H9 (cell line): ENCODE data around the gene SCNN1B. TPM values are rescaled to one million over a fixed set of nuclear protein-coding genes. Genes with fewer than 3 reads are reported as not detected.

Experiments used
- DNase-seq: peaks from one replicate; pipeline ENCODE4 v3.0.0-alpha.2; 2017
- H2AFZ ChIP-seq: one replicate; pipeline ENCODE4 v1.6.1; 2013; ENCODE audit warnings: mild to moderate bottlenecking, low read length, control low read depth, moderate library complexity
- H2AK5ac ChIP-seq: 2 replicates; pipeline ENCODE4 v1.6.1; 2013; ENCODE audit warnings: low read length, control low read depth, mixed read lengths; ENCODE audit not compliant: insufficient read length
- H2BK120ac ChIP-seq: one replicate; pipeline ENCODE4 v1.6.1; 2013; ENCODE audit warnings: low read depth, mild to moderate bottlenecking, low read length, control low read depth, inconsistent platforms; ENCODE audit not compliant: poor library complexity, severe bottlenecking
- H2BK12ac ChIP-seq: 2 replicates; pipeline ENCODE4 v1.6.1; 2013; ENCODE audit warnings: low read length, control low read depth, mixed read lengths, low read depth; ENCODE audit not compliant: insufficient read length
- H2BK15ac ChIP-seq: 2 replicates; pipeline ENCODE4 v1.6.1; 2013; ENCODE audit warnings: low read depth, low read length, control low read depth
- H2BK20ac ChIP-seq: one replicate; pipeline ENCODE4 v1.6.1; 2013; ENCODE audit warnings: low read depth, mild to moderate bottlenecking, low read length, control low read depth, inconsistent platforms; ENCODE audit not compliant: poor library complexity, severe bottlenecking
- H2BK5ac ChIP-seq: 2 replicates; pipeline ENCODE4 v1.6.1; 2013; ENCODE audit warnings: low read length, control low read depth, mixed read lengths; ENCODE audit not compliant: insufficient read length
- H3K14ac ChIP-seq: 2 replicates; pipeline ENCODE4 v1.6.1; 2013; ENCODE audit warnings: low read length, control low read depth; ENCODE audit not compliant: insufficient read depth
- H3K18ac ChIP-seq: 2 replicates; pipeline ENCODE4 v1.6.1; 2013; ENCODE audit warnings: low read depth, mild to moderate bottlenecking, mixed read lengths, low read length, control low read depth; ENCODE audit not compliant: insufficient read length
- H3K23ac ChIP-seq: 2 replicates; pipeline ENCODE4 v1.6.1; 2013; ENCODE audit warnings: low read length, control low read depth, mixed read lengths, low read depth; ENCODE audit not compliant: insufficient read length
- H3K23me2 ChIP-seq: 2 replicates; pipeline ENCODE4 v1.6.1; 2013; ENCODE audit warnings: low read depth, mild to moderate bottlenecking, mixed read lengths, low read length, control low read depth; ENCODE audit not compliant: insufficient read length, poor library complexity, severe bottlenecking
- H3K27ac ChIP-seq: 2 replicates; pipeline ENCODE4 v1.5.1; 2013; ENCODE audit warnings: low read length, control low read depth, mixed read lengths, low read depth; ENCODE audit not compliant: insufficient read length
- H3K27me3 ChIP-seq: 2 replicates; pipeline ENCODE4 v1.6.1; 2013; ENCODE audit warnings: low read length, control low read depth, inconsistent platforms; ENCODE audit not compliant: insufficient read depth
- H3K4ac ChIP-seq: 2 replicates; pipeline ENCODE4 v1.6.1; 2013; ENCODE audit warnings: low read depth, mild to moderate bottlenecking, control low read depth, inconsistent platforms, low read length, moderate library complexity
- H3K4me1 ChIP-seq: 2 replicates; pipeline ENCODE4 v1.6.1; 2013; ENCODE audit warnings: low read length, control low read depth, inconsistent platforms; ENCODE audit not compliant: insufficient read depth
- H3K4me2 ChIP-seq: 2 replicates; pipeline ENCODE4 v1.6.1; 2013; ENCODE audit warnings: low read length, control low read depth, mixed read lengths; ENCODE audit not compliant: insufficient read length, insufficient read depth
- H3K56ac ChIP-seq: 2 replicates; pipeline ENCODE4 v1.6.1; 2013; ENCODE audit warnings: low read depth, mild to moderate bottlenecking, mixed read lengths, low read length, control low read depth; ENCODE audit not compliant: insufficient read length
- H3K79me1 ChIP-seq: 2 replicates; pipeline ENCODE4 v1.6.1; 2013; ENCODE audit warnings: low read depth, mild to moderate bottlenecking, moderate library complexity, low read length, control low read depth, inconsistent platforms; ENCODE audit not compliant: insufficient read depth, poor library complexity, severe bottlenecking
- H3K79me2 ChIP-seq: 2 replicates; pipeline ENCODE4 v1.6.1; 2013; ENCODE audit warnings: low read length, control low read depth, inconsistent platforms; ENCODE audit not compliant: insufficient read depth
- H3K9ac ChIP-seq: 2 replicates; pipeline ENCODE4 v1.6.1; 2013; ENCODE audit warnings: low read length, control low read depth, mixed read lengths; ENCODE audit not compliant: insufficient read length; ENCODE audit errors: extremely low read depth
- H3K9me3 ChIP-seq: one replicate; pipeline ENCODE4 v1.6.1; 2013; ENCODE audit warnings: low read depth, low read length, inconsistent platforms; ENCODE audit not compliant: control insufficient read depth
- H3T11ph ChIP-seq: one replicate; pipeline ENCODE4 v1.6.1; 2013; ENCODE audit warnings: mild to moderate bottlenecking, low read length, control low read depth, inconsistent platforms
- H4K20me1 ChIP-seq: one replicate; pipeline ENCODE4 v1.6.1; 2013; ENCODE audit not compliant: control insufficient read depth, insufficient read length, insufficient read depth
- H4K5ac ChIP-seq: 2 replicates; pipeline ENCODE4 v1.6.1; 2013; ENCODE audit warnings: low read depth, mild to moderate bottlenecking, mixed read lengths, low read length, control low read depth; ENCODE audit not compliant: insufficient read length
- H4K8ac ChIP-seq: replicated peaks from 2 replicates; pipeline ENCODE4 v1.6.1; 2013; ENCODE audit warnings: low read length, control low read depth, mixed read lengths, low read depth; ENCODE audit not compliant: insufficient read length
- H4K91ac ChIP-seq: 2 replicates; pipeline ENCODE4 v1.6.1; 2013; ENCODE audit warnings: low read depth, mild to moderate bottlenecking, moderate library complexity, mixed read lengths, low read length, control low read depth; ENCODE audit not compliant: insufficient read length
- H3K27ac Mint-ChIP-seq, 3 experiments: 2 replicates in 2 of 3; 3 replicates in 1 of 3; pipeline ENCODE4 v1.8.0; 2020 to 2021; ENCODE audit warnings: mixed read lengths in 3 of 3, mild to moderate bottlenecking in 1 of 3, moderate library complexity in 1 of 3
- H3K27me3 Mint-ChIP-seq: 2 replicates; pipeline ENCODE4 v1.8.0; 2021; ENCODE audit warnings: low read depth, mild to moderate bottlenecking, moderate library complexity, mixed read lengths
- H3K36me3 Mint-ChIP-seq, 3 experiments: 2 replicates in 2 of 3; 3 replicates in 1 of 3; pipeline ENCODE4 v1.8.0; 2020 to 2021; ENCODE audit warnings: low read depth in 3 of 3, mixed read lengths in 3 of 3; ENCODE audit not compliant: insufficient read depth in 1 of 3
- H3K4me1 Mint-ChIP-seq, 2 experiments: 2 replicates each; pipeline ENCODE4 v1.8.0; 2020; ENCODE audit warnings: mixed read lengths in 2 of 2
- H3K4me3 Mint-ChIP-seq, 2 experiments: 2 replicates in 1 of 2; 3 replicates in 1 of 2; pipeline ENCODE4 v1.8.0; 2020 to 2021; ENCODE audit warnings: mild to moderate bottlenecking in 2 of 2, mixed read lengths in 2 of 2, moderate library complexity in 1 of 2
- H3K9me3 Mint-ChIP-seq, 2 experiments: 2 replicates in 1 of 2; 3 replicates in 1 of 2; pipeline ENCODE4 v1.8.0; 2020; ENCODE audit warnings: mild to moderate bottlenecking in 2 of 2, mixed read lengths in 2 of 2, moderate library complexity in 1 of 2
- WGBS: extraction: QIAGEN DNeasy Blood & Tissue Kit; methylation state at CpG from one replicate; pipeline ENCODE4 v1.1.7; 2013; ENCODE audit warnings: missing lambda C conversion rate, low lambda C conversion rate, mixed read lengths; ENCODE audit not compliant: insufficient read length; ENCODE audit errors: extremely low coverage; 5-methylcytosine and 5-hydroxymethylcytosine counted together
- total RNA-seq: library from RNA; stranded (reverse); gene quantifications from 2 replicates; pipeline ENCODE4 v1.2.1, GENCODE V29; 2021
- TF ChIP-seq, protein P1 (sequence below): fragments of 200-600 bp; sonication (generic); conservative IDR thresholded peaks from 3 replicates; pipeline ENCODE4 v1.8.0; 2021; ENCODE audit warnings: antibody characterized with exemption, mild to moderate bottlenecking

The SCNN1B gene
- total RNA-seq, 1 experiment from 2014 or later: 0.11 TPM

GRCh38 chr16:23395732-23396131 is 93.6 kb downstream of the SCNN1B start:
- Histone ChIP-seq H3K9me3 (no peaks in the 10 kb centered on the region), H4K20me1 (no peaks in the 10 kb centered on the region), H4K5ac (no peak overlapping the region), H2AFZ (no peak overlapping the region), H3K14ac (no peak overlapping the region), H3K56ac (no peak overlapping the region), H2BK12ac (no peak overlapping the region), H2BK20ac (no peak overlapping the region), H3K79me1 (no peaks in the 10 kb centered on the region), H3K4ac (no peak overlapping the region), H2BK15ac (no peak overlapping the region), H3K9ac (no peak overlapping the region), H2BK5ac (no peak overlapping the region), H3K23ac (no peak overlapping the region), H3K27ac (no peak overlapping the region), H3K18ac (no peak overlapping the region), H4K8ac (no peak overlapping the region), H4K91ac (no peak overlapping the region), H3K27me3 (no peaks in the 10 kb centered on the region), H3T11ph (no peak overlapping the region), H2BK120ac (no peak overlapping the region), H3K79me2 (no peaks in the 10 kb centered on the region), H2AK5ac (no peak overlapping the region), H3K4me2 (no peak overlapping the region), H3K23me2 (no peaks in the 10 kb centered on the region), H3K4me1 (peaks cover 8% of the 10 kb centered on the region; the same call in 1 of the 2 replicates)
- TF ChIP-seq, protein P1, sequence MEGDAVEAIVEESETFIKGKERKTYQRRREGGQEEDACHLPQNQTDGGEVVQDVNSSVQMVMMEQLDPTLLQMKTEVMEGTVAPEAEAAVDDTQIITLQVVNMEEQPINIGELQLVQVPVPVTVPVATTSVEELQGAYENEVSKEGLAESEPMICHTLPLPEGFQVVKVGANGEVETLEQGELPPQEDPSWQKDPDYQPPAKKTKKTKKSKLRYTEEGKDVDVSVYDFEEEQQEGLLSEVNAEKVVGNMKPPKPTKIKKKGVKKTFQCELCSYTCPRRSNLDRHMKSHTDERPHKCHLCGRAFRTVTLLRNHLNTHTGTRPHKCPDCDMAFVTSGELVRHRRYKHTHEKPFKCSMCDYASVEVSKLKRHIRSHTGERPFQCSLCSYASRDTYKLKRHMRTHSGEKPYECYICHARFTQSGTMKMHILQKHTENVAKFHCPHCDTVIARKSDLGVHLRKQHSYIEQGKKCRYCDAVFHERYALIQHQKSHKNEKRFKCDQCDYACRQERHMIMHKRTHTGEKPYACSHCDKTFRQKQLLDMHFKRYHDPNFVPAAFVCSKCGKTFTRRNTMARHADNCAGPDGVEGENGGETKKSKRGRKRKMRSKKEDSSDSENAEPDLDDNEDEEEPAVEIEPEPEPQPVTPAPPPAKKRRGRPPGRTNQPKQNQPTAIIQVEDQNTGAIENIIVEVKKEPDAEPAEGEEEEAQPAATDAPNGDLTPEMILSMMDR: no peak
- Mint-ChIP-seq H3K9me3 (no peaks in the 10 kb centered on the region), H3K27me3 (no peaks in the 10 kb centered on the region), H3K4me1 (peaks cover 23 to 30% of the 10 kb centered on the region in 2 experiments), H3K36me3 (peaks cover 13 to 60% (median 38%) of the 10 kb centered on the region in 3 experiments), H3K4me3 (no peak overlapping the region), H3K27ac (peak overlapping the region in 1 of 3 experiments; percentile 49; a peak in 1 of 7 replicates)
- no peak for DNase-seq
- no CpG with 5 or more reads among the region's 6 CpGs for whole genome bisulfite sequencing
